Right lobe of liver (tissue), 6 donors: ENCODE data around the gene IFI30. TPM values are rescaled to one million over a fixed set of nuclear protein-coding genes. Genes with fewer than 3 reads are reported as not detected.

Experiments
- ATAC-seq, 4 donors: fragments of 200-7000 bp; cut with Tn5 transposase; one replicate each; pipeline ENCODE4 v1.9.1; 2020; ENCODE audit warnings: mild to moderate bottlenecking in 4 of 4, moderate library complexity in 4 of 4
- DNase-seq, 3 donors: peaks; one replicate each; pipeline ENCODE4 v3.0.0-alpha.2; 2020
- H3K27ac ChIP-seq, 3 donors: fragments of 200-600 bp; one replicate each; pipeline ENCODE4 v1.8.0; 2022
- H3K27me3 ChIP-seq, 2 donors: fragments of 200-600 bp; one replicate each; pipeline ENCODE4 v1.8.0; 2022
- H3K36me3 ChIP-seq, 4 donors: fragments of 200-600 bp; sonication (generic) in 1 of 4; one replicate each; pipeline versions ENCODE4 v1.5.1 to v1.8.0; 2017 to 2022; ENCODE audit warnings: control low read depth in 1 of 4
- H3K4me1 ChIP-seq, 4 donors: fragments of 200-600 bp; sonication (generic) in 1 of 4; one replicate each; pipeline versions ENCODE4 v1.5.1 to v1.8.0; 2017 to 2022; ENCODE audit warnings: control low read depth in 1 of 4
- H3K4me3 ChIP-seq, 3 donors: fragments of 200-600 bp; one replicate each; pipeline ENCODE4 v1.8.0; 2022
- H3K9me3 ChIP-seq, 4 donors: fragments of 200-600 bp; sonication (generic) in 1 of 4; one replicate each; pipeline versions ENCODE4 v1.5.1 to v1.8.0; 2017 to 2022; ENCODE audit warnings: control low read depth in 1 of 4
- CTCF ChIP-seq, 4 donors: fragments of 200-600 bp in 3 of 4; fragments of 450-650 bp in 1 of 4; IDR thresholded peaks; one replicate each; pipeline versions ENCODE4 v1.5.1 to v1.8.0; 2016 to 2022; ENCODE audit warnings: antibody characterized with exemption in 4 of 4, mild to moderate bottlenecking in 2 of 4
- POLR2A ChIP-seq: fragments of 450-650 bp; IDR thresholded peaks from one replicate; pipeline ENCODE4 v1.6.1; 2017; ENCODE audit warnings: antibody characterized with exemption, mild to moderate bottlenecking
- WGBS: methylation state at CpG from one replicate; pipeline ENCODE4 v1.1.6; 2018; ENCODE audit warnings: low coverage, low lambda C conversion rate; ENCODE audit not compliant: insufficient coverage; ENCODE audit errors: missing lambda C conversion rate; 5-methylcytosine and 5-hydroxymethylcytosine counted together
- intact Hi-C, 2 donors: fragments of 100-400 bp; cut with DNase I; formaldehyde crosslinking; loops; one replicate each; pipeline versions ENCODE4 v1.11.2 to v1.14.1; 2022
- total RNA-seq, 6 experiments: library from RNA; depleted of rRNA in 2 of 6; stranded (reverse); fragments of >200 nt in 2 of 6; fragmentation: NEBNext Ultra II Directional in 3 of 6; extraction: Animal tissue kit (Norgen Biotek cat#: 25700) in 3 of 6; gene quantifications; one replicate each; pipeline versions ENCODE4 v1.1.0 to v1.2.4, GENCODE V29; 2016 to 2023
- donor health status: DM: no; HTN: yes; CAD: no.
- donor health status: DM: no; HTN: no; CAD: no.
- donor health status: DM: no; HTN: no; CAD: no.
- donor health status: DM: no; HTN: yes; CAD: no.
- donor health status: DM: no; HTN: yes; CAD: no.

The IFI30 gene
- total RNA-seq, 6 experiments from 2014 or later = 54.0 to 205 (median 91.8) TPM

- no peak for TF ChIP-seq CTCF (IDR thresholded peaks at IDR 0.05)
- no peak for TF ChIP-seq POLR2A
- Histone ChIP-seq H3K36me3 (no peaks in the 10 kb centered on the region), H3K27me3 (peaks cover 0 to 9% of the 10 kb centered on the region in 2 donors), H3K4me1 (peaks cover 0 to 14% (median 4%) of the 10 kb centered on the region in 4 donors), H3K4me3 (peak overlapping the region; percentile 36 to 54 (median 42)), H3K9me3 (no peaks in the 10 kb centered on the region), H3K27ac (peak overlapping the region in 2 of 3 donors; percentile 49 to 51)
- DNase-seq (peak; percentile 94 to 95 (median 95)), ATAC-seq (peak; percentile 94 to 98 (median 96))
- WGBS = under 1% methylated on average over 26 of the region's 81 CpGs
- intact Hi-C loops = no loop called here
Observed at GRCh38 chr19:18224525-18225354, 51.1 kb downstream of the IFI30 start.

- Histone ChIP-seq H3K9me3 (no peaks in the 10 kb centered on the region), H3K4me1 (peaks cover 0 to 14% (median 4%) of the 10 kb centered on the region in 4 donors), H3K36me3 (no peaks in the 10 kb centered on the region), H3K4me3 (peak overlapping the region in 1 of 3 donors; percentile 19), H3K27ac (peak overlapping the region in 1 of 3 donors; percentile 51), H3K27me3 (peaks cover 0 to 9% of the 10 kb centered on the region in 2 donors)
- 5% methylated on average over 4 of the region's 16 CpGs for WGBS
- no peak for TF ChIP-seq POLR2A
- TF ChIP-seq CTCF (IDR thresholded peaks at IDR 0.05) = no peak
- DNase-seq = no peak
- ATAC-seq = no peak
- intact Hi-C loops = no loop called here
Observed at GRCh38 chr19:18225355-18225701, 51.7 kb downstream of the IFI30 start.

DNA sequence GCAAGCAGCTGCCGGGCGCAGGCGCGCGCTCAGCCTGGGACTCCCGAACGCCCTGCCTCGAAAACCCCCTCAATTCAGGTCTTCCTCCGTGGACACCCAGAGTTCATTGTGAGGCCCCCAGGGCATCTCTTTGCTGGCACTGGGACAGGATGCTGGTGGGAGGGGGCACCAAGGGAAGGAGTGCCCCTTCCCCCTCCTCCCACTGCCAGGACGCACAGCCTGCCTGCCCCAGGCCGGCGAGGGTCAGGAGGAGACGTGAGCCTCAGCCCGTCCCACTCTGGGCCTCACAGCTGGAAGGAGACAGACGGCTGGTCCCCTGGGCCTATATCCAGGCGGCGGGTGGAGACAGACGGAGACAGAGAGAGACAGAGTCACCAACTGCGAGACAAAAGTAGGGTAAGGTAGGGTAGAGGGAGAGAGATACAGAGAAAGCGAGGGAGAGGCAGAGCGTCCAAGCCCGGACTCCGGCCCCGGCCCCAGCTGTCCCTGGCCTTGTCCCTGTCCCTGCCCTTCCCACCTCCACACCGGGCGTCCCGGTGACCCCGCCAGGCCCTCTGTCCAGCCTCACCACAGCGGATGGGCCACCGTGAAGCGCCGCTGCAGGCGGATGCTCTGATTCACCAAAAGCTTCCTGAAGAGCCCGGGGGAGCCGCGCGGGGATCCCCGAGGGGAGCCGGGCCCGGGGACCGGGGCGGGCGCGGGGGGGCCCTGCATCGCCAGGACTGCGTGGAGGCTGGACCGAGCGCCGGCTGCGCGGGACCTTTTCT lies 52.3 kb downstream of the IFI30 start, which contains the start of gene PDE4C:
TSS of gene PDE4C (minus strand) at position 737 of the 767 bp plus-strand sequence. CDS start at position 714, 23 bp downstream.
- no peak within 1 kb of the TSS for H3K4me3 ChIP-seq
- no peaks in the 10 kb centered on the region for H3K36me3 ChIP-seq
- peaks cover 0 to 9% of the 10 kb centered on the region in 2 donors for H3K27me3 ChIP-seq
- ATAC-seq (peak in 3 of 4 donors; percentile 2 to 45 (median 20)), DNase-seq (peak; percentile 50 to 61 (median 60))
- WGBS = 4% methylated on average over 18 of the region's 51 CpGs
- TF ChIP-seq POLR2A (no peak), CTCF (IDR thresholded peaks at IDR 0.05) (no peak)
- H3K9me3 ChIP-seq = no peaks in the 10 kb centered on the region
- H3K27ac ChIP-seq = peak within 1 kb of the TSS in 1 of 3 donors; percentile 51
- intact Hi-C loops = no loop called here
- peaks cover 0 to 14% (median 4%) of the 10 kb centered on the region in 4 donors for H3K4me1 ChIP-seq

GRCh38 chr19:18226956-18227780 lies 53.6 kb downstream of the IFI30 start:
- no peak overlapping the region for H3K4me3 ChIP-seq
- no peaks in the 10 kb centered on the region for H3K36me3 ChIP-seq
- H3K27ac ChIP-seq = no peak overlapping the region
- ATAC-seq = no peak
- DNase-seq = no peak
- 65% methylated on average over 5 of the region's 18 CpGs for WGBS
- intact Hi-C loops = no loop called here
- no peak for TF ChIP-seq POLR2A
- TF ChIP-seq CTCF (IDR thresholded peaks at IDR 0.05) = no peak
- peaks cover 0 to 14% (median 4%) of the 10 kb centered on the region in 4 donors for H3K4me1 ChIP-seq
- H3K27me3 ChIP-seq = peaks cover 0 to 9% of the 10 kb centered on the region in 2 donors
- no peaks in the 10 kb centered on the region for H3K9me3 ChIP-seq
